Measurements from ENCODE around the gene ZCCHC14. TPM values are rescaled to one million over a fixed set of nuclear protein-coding genes. Genes with fewer than 3 reads are reported as not detected.

ZCCHC14 gene
- total and polyA plus RNA-seq, 2 of the 8 experiments (the other 6 are each of a cell fraction or from before 2014, with no cell fraction given) = 8.2 to 28.2 TPM

- H3K4me3 ChIP-seq (ENCODE audit: extremely low read depth in 1 of 4, insufficient read depth in 2 of 4, low read depth in 3 of 4, low read length in 4 of 4) = no peak overlapping the region
- POLR2A ChIA-PET (ENCODE audit: partially characterized antibody) = no interaction called here
These were observed 20.6 kb downstream of the ZCCHC14 start for GRCh38 chr16:87472142-87472778.

More at GRCh38 chr16:87472142-87472778, 20.6 kb downstream of the ZCCHC14 start:
- Histone ChIP-seq H2AFZ (ENCODE audit: low read length) (no peak overlapping the region), H2BK5ac (ENCODE audit: low read depth, low read length) (no peak overlapping the region), H3K14ac (ENCODE audit: insufficient read length) (no peak overlapping the region), H3K9me3 (ENCODE audit: insufficient read depth in 2 of 2, low read depth in 1 of 2, low read length in 1 of 2) (no peaks in the 10 kb centered on the region), H3K27me3 (replicated peaks in 1 of 4; ENCODE audit: control insufficient read depth in 3 of 4, extremely low read depth in 1 of 4, insufficient read depth in 3 of 4, low read length in 3 of 4) (no peaks in the 10 kb centered on the region), H2BK12ac (ENCODE audit: low read depth, low read length) (no peak overlapping the region), H3K4ac (replicated peaks; ENCODE audit: insufficient read length, low read depth, low read length) (no peak overlapping the region), H4K5ac (ENCODE audit: insufficient read length, low read depth, low read length) (no peak overlapping the region), H3K18ac (ENCODE audit: extremely low read depth, low read length) (no peak overlapping the region), H2AK5ac (ENCODE audit: low read depth, low read length) (no peak overlapping the region), H3K27ac (ENCODE audit: low read depth, low read length) (no peak overlapping the region), H3K36me3 (ENCODE audit: control insufficient read depth in 2 of 4, insufficient read depth in 4 of 4, low read length in 3 of 4) (no peaks in the 10 kb centered on the region; a peak in 1 of 8 replicates), H3K56ac (replicated peaks; ENCODE audit: insufficient read length, low read depth, low read length) (no peak overlapping the region), H3K4me2 (ENCODE audit: insufficient read depth in 1 of 2, low read depth in 2 of 2, low read length in 2 of 2) (no peak overlapping the region), H2BK15ac (ENCODE audit: low read length) (no peak overlapping the region), H3K23ac (ENCODE audit: insufficient read length) (no peak overlapping the region), H4K91ac (replicated peaks; ENCODE audit: insufficient read length, low read length) (no peak overlapping the region), H3K79me1 (ENCODE audit: low read depth, low read length) (peaks cover 12% of the 10 kb centered on the region; the same call in 1 of the 2 replicates), H3K79me2 (ENCODE audit: control insufficient read depth in 1 of 2, insufficient read depth in 2 of 2, low read length in 2 of 2) (peaks cover 0 to 73% of the 10 kb centered on the region in 2 experiments; a peak in 2 of 4 replicates), H3K4me1 (replicated peaks in 1 of 4; ENCODE audit: control insufficient read depth in 3 of 4, insufficient read depth in 4 of 4, low read length in 3 of 4) (peaks cover 0 to 5% (median 0%) of the 10 kb centered on the region in 4 experiments; a peak in 3 of 7 replicates), H4K20me1 (replicated peaks in 1 of 2; ENCODE audit: control insufficient read depth in 1 of 2, insufficient read depth in 2 of 2, low read length in 2 of 2) (peaks cover 6 to 18% of the 10 kb centered on the region in 2 experiments), H3K23me2 (ENCODE audit: low read depth, low read length) (no peaks in the 10 kb centered on the region), H4K8ac (ENCODE audit: extremely low read depth, insufficient read depth, low read length) (no peak overlapping the region), H3K9ac (replicated peaks in 1 of 4; ENCODE audit: extremely low read depth in 1 of 4, low read depth in 3 of 4, low read length in 3 of 4) (no peak overlapping the region), H2BK120ac (replicated peaks; ENCODE audit: low read depth, low read length) (no peak overlapping the region), H2BK20ac (ENCODE audit: low read length) (no peak overlapping the region)
- CTCF ChIA-PET (ENCODE audit: partially characterized antibody) = interaction anchor here (0.5 to 1.7 kb wide), 5 partner anchors 9 to 163 kb away, joined by 3 to 6 read pairs (median 4); no protein-coding TSS in a partner anchor
- 86% methylated on average over 21 of the region's 22 CpGs; no CpG with 5 or more reads in 1 of the 2 experiments for WGBS, 2 experiments (ENCODE audit: extremely low coverage in 1 of 2, insufficient coverage in 1 of 2, insufficient read length in 1 of 2, insufficient replicate concordance in 2 of 2, low coverage in 1 of 2, low lambda C conversion rate in 2 of 2, missing lambda C conversion rate in 1 of 2)
- TF ChIP-seq GTF2F1 (IDR thresholded peaks at IDR 0.05; ENCODE audit: borderline replicate concordance, low read depth, low read length) (no peak), GABPA (IDR thresholded peaks at IDR 0.05; ENCODE audit: borderline replicate concordance, insufficient read depth, low read length) (no peak), CBX5 (IDR thresholded peaks at IDR 0.05; ENCODE audit: low read depth, low read length) (no peak), POU5F1 (IDR thresholded peaks at IDR 0.05; ENCODE audit: low read depth, low read length) (no peak)
- FAIRE-seq (no peak), DNase-seq (ENCODE audit: low read depth in 1 of 2, low spot score in 2 of 2) (no peak)
